Measurements from ENCODE around the gene DMTF1.

Gene DMTF1

GRCh38 chr7:87146740-87147386 lies 5.4 kb upstream of the DMTF1 start:
- DNase-seq, result peak; percentile 31

GRCh38 chr7:87147500-87147899 lies 4.8 kb upstream of the DMTF1 start:
- no peak for DNase-seq

- no peak for DNase-seq
Observed at GRCh38 chr7:87148332-87148955, 3.8 kb upstream of the DMTF1 start.

GRCh38 chr7:87151002-87151728 lies 1.1 kb upstream of the DMTF1 start:
- no peak for DNase-seq

- DNase-seq, result no peak
Observed at GRCh38 chr7:87151729-87152111, 533 bp upstream of the DMTF1 start.

- DNase-seq, result peak; percentile 49
Observed at GRCh38 chr7:87152897-87153641, 816 bp downstream of the DMTF1 start.

- DNase-seq, result no peak
Observed at GRCh38 chr7:87154166-87154565, 1.9 kb downstream of the DMTF1 start.

- DNase-seq, result no peak
Observed at GRCh38 chr7:87154569-87154968, 2.3 kb downstream of the DMTF1 start.

GRCh38 chr7:87155788-87156187 lies 3.5 kb downstream of the DMTF1 start:
- no peak for DNase-seq

- DNase-seq, result no peak
Observed at GRCh38 chr7:87156709-87157108, 4.5 kb downstream of the DMTF1 start.

- DNase-seq, result no peak
Observed at GRCh38 chr7:87159538-87159937, 7.3 kb downstream of the DMTF1 start.

- no peak for DNase-seq
Observed at GRCh38 chr7:87164433-87164832, 12.2 kb downstream of the DMTF1 start.

GRCh38 chr7:87170828-87171227 lies 18.6 kb downstream of the DMTF1 start:
- no peak for DNase-seq

GRCh38 chr7:87171282-87171934 lies 19.2 kb downstream of the DMTF1 start:
- DNase-seq, result no peak

- no peak for DNase-seq
Observed at GRCh38 chr7:87173471-87173870, 21.2 kb downstream of the DMTF1 start.

GRCh38 chr7:87178320-87178719 lies 26.1 kb downstream of the DMTF1 start:
- DNase-seq, result no peak

GRCh38 chr7:87179180-87179579 lies 26.9 kb downstream of the DMTF1 start:
- no peak for DNase-seq

GRCh38 chr7:87187120-87187519 lies 34.9 kb downstream of the DMTF1 start:
- no peak for DNase-seq

GRCh38 chr7:87188930-87189329 lies 36.7 kb downstream of the DMTF1 start:
- no peak for DNase-seq

- DNase-seq, result no peak
Observed at GRCh38 chr7:87190783-87191182, 38.5 kb downstream of the DMTF1 start.

- no peak for DNase-seq
Observed at GRCh38 chr7:87192784-87193487, 40.7 kb downstream of the DMTF1 start.

GRCh38 chr7:87193912-87194311 lies 41.7 kb downstream of the DMTF1 start:
- DNase-seq, result no peak

Data from left hindlimb (tissue), 1 donor.